Smooth muscle cell (in vitro differentiated cells): Measurements from ENCODE around the gene TSHZ3. TPM values are rescaled to one million over a fixed set of nuclear protein-coding genes. Genes with fewer than 3 reads are reported as not detected.

Source experiments
- DNase-seq: peaks from one replicate; lab custom pipeline; 2025; ENCODE audit not compliant: unreplicated experiment; lab: John Stamatoyannopoulos, UW
- H2AFZ ChIP-seq: fragments of 200-600 bp; sonication (generic); 2 replicates; pipeline ENCODE4 v1.6.0; 2016; ENCODE audit warnings: antibody characterized with exemption, low read depth, mild to moderate bottlenecking
- H3F3A ChIP-seq: fragments of 200-600 bp; sonication (generic); 2 replicates; pipeline ENCODE4 v1.6.0; 2017; ENCODE audit warnings: antibody characterized with exemption, low read depth
- H3K27ac ChIP-seq: fragments of 200-600 bp; sonication (generic); 2 replicates; pipeline ENCODE4 v1.5.1; 2016; ENCODE audit warnings: low read depth, mild to moderate bottlenecking
- H3K27me3 ChIP-seq: fragments of 200-600 bp; sonication (generic); 2 replicates; pipeline ENCODE4 v1.6.1; 2016; ENCODE audit warnings: low read depth, mild to moderate bottlenecking
- H3K36me3 ChIP-seq: fragments of 200-600 bp; sonication (generic); 2 replicates; pipeline ENCODE4 v1.5.1; 2016; ENCODE audit warnings: low read depth
- H3K4me1 ChIP-seq: fragments of 200-600 bp; sonication (generic); 2 replicates; pipeline ENCODE4 v1.5.1; 2016; ENCODE audit warnings: low read depth
- H3K4me2 ChIP-seq: fragments of 200-600 bp; sonication (generic); 2 replicates; pipeline ENCODE4 v1.6.0; 2016; ENCODE audit warnings: mild to moderate bottlenecking
- H3K4me3 ChIP-seq: fragments of 200-600 bp; sonication (generic); 2 replicates; pipeline ENCODE4 v1.5.1; 2016; ENCODE audit warnings: mild to moderate bottlenecking
- H3K79me2 ChIP-seq: fragments of 200-600 bp; sonication (generic); 2 replicates; pipeline ENCODE4 v1.6.0; 2016; ENCODE audit warnings: low read depth, mild to moderate bottlenecking
- H3K9ac ChIP-seq: fragments of 200-600 bp; sonication (generic); 2 replicates; pipeline ENCODE4 v1.6.0; 2016; ENCODE audit warnings: low read depth
- H3K9me3 ChIP-seq: fragments of 200-600 bp; sonication (generic); replicated peaks from 2 replicates; pipeline ENCODE4 v1.5.1; 2016; ENCODE audit warnings: low read depth
- H4K20me1 ChIP-seq: fragments of 200-600 bp; sonication (generic); 2 replicates; pipeline ENCODE4 v1.6.0; 2016; ENCODE audit warnings: low read depth
- WGBS: methylation state at CpG from one replicate; pipeline ENCODE4 v1.1.7; 2016; ENCODE audit warnings: low lambda C conversion rate; 5-methylcytosine and 5-hydroxymethylcytosine counted together
- polyA plus RNA-seq: library from polyadenylated mRNA; unstranded; fragments of >200 nt; fragmentation: Nextera tagmentation; extraction: Ambion mirVana; gene quantifications from 2 replicates; pipeline ENCODE4 v1.2.1, GENCODE V29; 2016
- total RNA-seq: library from RNA; depleted of rRNA; stranded (reverse); fragments of >200 nt; gene quantifications from 2 replicates; pipeline ENCODE4 v1.2.3, GENCODE V29; 2014
- TF ChIP-seq, protein P1 (sequence below): fragments of 200-600 bp; sonication (generic); IDR thresholded peaks from 2 replicates; pipeline ENCODE4 v1.5.1; 2017; ENCODE audit warnings: borderline replicate concordance, mild to moderate bottlenecking, antibody characterized with exemption; ENCODE audit not compliant: insufficient read depth, poor library complexity, severe bottlenecking

TSHZ3 gene
- 19.6 and 23.7 TPM in 2 replicates for total RNA-seq
- polyA plus RNA-seq, result 20.5 and 21.8 TPM in 2 replicates

GRCh38 chr19:31349160-31349881 is at the start of gene TSHZ3:
TSHZ3 (minus strand) TSS chr19:31349436; CDS start chr19:31349219, 217 bp downstream.
- DNase-seq, result peak; percentile 63

DNA sequence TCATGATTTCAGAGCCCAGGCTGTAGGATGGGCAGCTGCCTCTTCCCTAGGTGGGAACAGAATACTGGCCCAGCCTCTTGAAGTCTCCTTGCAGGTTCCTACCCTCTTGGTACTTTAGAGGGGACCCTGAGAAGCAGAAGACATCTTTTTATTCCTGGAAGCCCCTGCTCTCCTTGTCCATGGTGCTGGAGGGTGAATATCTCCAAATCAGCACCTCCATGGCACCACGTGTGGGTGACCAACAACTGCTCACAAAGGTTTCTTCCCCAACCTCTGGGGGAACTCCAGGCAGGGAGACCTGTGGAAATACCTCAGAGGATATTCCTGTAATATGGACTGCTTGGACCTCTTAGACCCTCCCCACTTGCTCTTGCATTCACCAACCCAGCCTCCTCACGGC is 48.1 kb upstream of the TSHZ3 start:
- H3F3A ChIP-seq, result no peaks in the 10 kb centered on the region
- no peak overlapping the region for H3K27ac ChIP-seq
- H3K27me3 ChIP-seq, result peaks cover 4% of the 10 kb centered on the region
- no peaks in the 10 kb centered on the region for H3K4me1 ChIP-seq
- no peak overlapping the region for H3K9ac ChIP-seq
- no peak for DNase-seq
- H3K4me3 ChIP-seq, result no peak overlapping the region
- WGBS, result 94% methylated on average over 2 of the region's 2 CpGs
- TF ChIP-seq, protein P1, sequence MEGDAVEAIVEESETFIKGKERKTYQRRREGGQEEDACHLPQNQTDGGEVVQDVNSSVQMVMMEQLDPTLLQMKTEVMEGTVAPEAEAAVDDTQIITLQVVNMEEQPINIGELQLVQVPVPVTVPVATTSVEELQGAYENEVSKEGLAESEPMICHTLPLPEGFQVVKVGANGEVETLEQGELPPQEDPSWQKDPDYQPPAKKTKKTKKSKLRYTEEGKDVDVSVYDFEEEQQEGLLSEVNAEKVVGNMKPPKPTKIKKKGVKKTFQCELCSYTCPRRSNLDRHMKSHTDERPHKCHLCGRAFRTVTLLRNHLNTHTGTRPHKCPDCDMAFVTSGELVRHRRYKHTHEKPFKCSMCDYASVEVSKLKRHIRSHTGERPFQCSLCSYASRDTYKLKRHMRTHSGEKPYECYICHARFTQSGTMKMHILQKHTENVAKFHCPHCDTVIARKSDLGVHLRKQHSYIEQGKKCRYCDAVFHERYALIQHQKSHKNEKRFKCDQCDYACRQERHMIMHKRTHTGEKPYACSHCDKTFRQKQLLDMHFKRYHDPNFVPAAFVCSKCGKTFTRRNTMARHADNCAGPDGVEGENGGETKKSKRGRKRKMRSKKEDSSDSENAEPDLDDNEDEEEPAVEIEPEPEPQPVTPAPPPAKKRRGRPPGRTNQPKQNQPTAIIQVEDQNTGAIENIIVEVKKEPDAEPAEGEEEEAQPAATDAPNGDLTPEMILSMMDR, result no peak
- H4K20me1 ChIP-seq, result no peaks in the 10 kb centered on the region
- H2AFZ ChIP-seq, result no peak overlapping the region
- no peaks in the 10 kb centered on the region for H3K79me2 ChIP-seq
- H3K4me2 ChIP-seq, result no peak overlapping the region
- H3K9me3 ChIP-seq, result no peaks in the 10 kb centered on the region
- no peaks in the 10 kb centered on the region for H3K36me3 ChIP-seq

More at GRCh38 chr19:31349160-31349881, at the start of gene TSHZ3:
- H4K20me1 ChIP-seq, result peaks cover 46% of the 10 kb centered on the region
- no peaks in the 10 kb centered on the region for H3K27me3 ChIP-seq
- no peaks in the 10 kb centered on the region for H3K36me3 ChIP-seq
- peaks cover 36% of the 10 kb centered on the region for H3K4me1 ChIP-seq
- peak within 1 kb of the TSS; percentile 88 for H2AFZ ChIP-seq
- no peaks in the 10 kb centered on the region for H3K9me3 ChIP-seq
- peaks cover 72% of the 10 kb centered on the region for H3K79me2 ChIP-seq
- H3K9ac ChIP-seq, result peak within 1 kb of the TSS; percentile 85
- TF ChIP-seq, protein P1, result no peak
- H3F3A ChIP-seq, result peaks cover 8% of the 10 kb centered on the region
- peak within 1 kb of the TSS; percentile 75 for H3K27ac ChIP-seq
- WGBS, result 0% methylated on average over 3 of the region's 86 CpGs
- H3K4me3 ChIP-seq, result peak within 1 kb of the TSS; percentile 94
- H3K4me2 ChIP-seq, result peak within 1 kb of the TSS; percentile 83

DNA sequence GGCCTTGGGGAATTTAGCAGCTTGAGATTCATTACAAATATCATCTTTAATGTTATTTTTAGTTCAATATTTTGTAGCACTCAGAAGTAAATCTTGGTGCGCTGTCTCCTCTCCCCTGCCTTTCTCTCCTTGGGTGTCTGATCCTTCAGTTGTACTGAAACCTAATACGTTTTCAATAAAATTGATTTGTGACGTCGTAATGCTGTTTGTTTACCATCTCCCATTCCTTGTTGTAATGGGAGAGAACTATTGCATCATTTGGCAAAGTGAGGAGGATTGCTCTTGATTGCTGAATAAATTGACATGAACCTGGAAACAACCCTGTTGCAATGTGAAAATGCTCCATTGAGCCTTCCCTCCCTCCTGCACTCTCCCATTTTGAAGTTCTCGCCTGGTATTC is 43.2 kb upstream of the TSHZ3 start:
- no peaks in the 10 kb centered on the region for H3K27me3 ChIP-seq
- no peaks in the 10 kb centered on the region for H3K9me3 ChIP-seq
- H3K4me2 ChIP-seq, result no peak overlapping the region
- no peak overlapping the region for H3K4me3 ChIP-seq
- no peak overlapping the region for H3K9ac ChIP-seq
- H3K4me1 ChIP-seq, result no peaks in the 10 kb centered on the region
- TF ChIP-seq, protein P1, result no peak
- no peaks in the 10 kb centered on the region for H3F3A ChIP-seq
- 91% methylated on average over 5 of the region's 5 CpGs for WGBS
- no peaks in the 10 kb centered on the region for H3K79me2 ChIP-seq
- no peak for DNase-seq
- H3K36me3 ChIP-seq, result no peaks in the 10 kb centered on the region
- no peak overlapping the region for H3K27ac ChIP-seq
- H2AFZ ChIP-seq, result no peak overlapping the region
- H4K20me1 ChIP-seq, result no peaks in the 10 kb centered on the region

DNA sequence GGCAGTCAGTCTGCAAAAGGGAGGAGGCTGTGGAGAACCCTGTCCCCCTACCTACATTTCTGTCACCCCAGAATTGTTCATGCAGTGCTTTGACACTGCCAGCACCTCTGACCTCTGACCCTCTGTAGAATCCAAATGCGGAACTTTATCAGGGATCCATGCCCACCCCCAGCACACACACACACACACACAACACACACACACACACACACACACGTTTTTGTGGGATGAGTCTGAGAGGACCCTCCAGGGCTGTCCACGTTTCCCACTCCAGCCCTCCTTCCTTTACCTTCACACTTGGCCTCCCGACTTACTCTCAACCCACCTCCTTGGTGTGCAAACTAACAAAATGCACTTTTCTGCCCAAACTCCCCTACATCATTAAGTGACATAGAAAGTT is 42.3 kb upstream of the TSHZ3 start:
- H3K9me3 ChIP-seq, result no peaks in the 10 kb centered on the region
- H3K36me3 ChIP-seq, result no peaks in the 10 kb centered on the region
- no peaks in the 10 kb centered on the region for H3K27me3 ChIP-seq
- no peak overlapping the region for H3K27ac ChIP-seq
- H2AFZ ChIP-seq, result no peak overlapping the region
- 89% methylated on average over 4 of the region's 4 CpGs for WGBS
- H3K4me2 ChIP-seq, result no peak overlapping the region
- no peaks in the 10 kb centered on the region for H3F3A ChIP-seq
- no peaks in the 10 kb centered on the region for H4K20me1 ChIP-seq
- H3K4me3 ChIP-seq, result no peak overlapping the region
- no peaks in the 10 kb centered on the region for H3K4me1 ChIP-seq
- DNase-seq, result no peak
- no peaks in the 10 kb centered on the region for H3K79me2 ChIP-seq
- no peak overlapping the region for H3K9ac ChIP-seq
- TF ChIP-seq, protein P1, result no peak
